ENCODE data around the gene DBH.

DBH gene

DNA sequence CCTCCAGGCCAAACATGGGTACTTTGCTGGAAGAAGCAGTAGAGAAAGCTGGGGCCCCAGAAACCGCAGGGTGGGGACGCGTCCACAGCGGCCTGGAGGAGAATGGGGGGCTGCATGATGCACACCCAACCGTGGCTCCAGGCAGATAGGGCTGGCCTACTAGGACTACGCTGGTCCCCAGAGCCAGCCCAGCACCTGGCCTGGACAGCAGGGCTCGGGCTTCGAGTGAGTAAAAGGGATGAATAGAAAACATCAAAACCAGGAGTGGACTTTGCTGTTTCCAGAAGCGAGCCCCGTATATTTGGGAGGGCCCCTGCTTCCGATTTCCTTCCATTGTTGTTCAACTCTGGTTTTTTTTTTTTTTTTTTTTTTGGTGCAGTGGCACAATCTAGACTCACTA is 30.7 kb downstream of the DBH start:
- DNase-seq (ENCODE audit: low read depth): no peak
- TF ChIP-seq, protein P1, sequence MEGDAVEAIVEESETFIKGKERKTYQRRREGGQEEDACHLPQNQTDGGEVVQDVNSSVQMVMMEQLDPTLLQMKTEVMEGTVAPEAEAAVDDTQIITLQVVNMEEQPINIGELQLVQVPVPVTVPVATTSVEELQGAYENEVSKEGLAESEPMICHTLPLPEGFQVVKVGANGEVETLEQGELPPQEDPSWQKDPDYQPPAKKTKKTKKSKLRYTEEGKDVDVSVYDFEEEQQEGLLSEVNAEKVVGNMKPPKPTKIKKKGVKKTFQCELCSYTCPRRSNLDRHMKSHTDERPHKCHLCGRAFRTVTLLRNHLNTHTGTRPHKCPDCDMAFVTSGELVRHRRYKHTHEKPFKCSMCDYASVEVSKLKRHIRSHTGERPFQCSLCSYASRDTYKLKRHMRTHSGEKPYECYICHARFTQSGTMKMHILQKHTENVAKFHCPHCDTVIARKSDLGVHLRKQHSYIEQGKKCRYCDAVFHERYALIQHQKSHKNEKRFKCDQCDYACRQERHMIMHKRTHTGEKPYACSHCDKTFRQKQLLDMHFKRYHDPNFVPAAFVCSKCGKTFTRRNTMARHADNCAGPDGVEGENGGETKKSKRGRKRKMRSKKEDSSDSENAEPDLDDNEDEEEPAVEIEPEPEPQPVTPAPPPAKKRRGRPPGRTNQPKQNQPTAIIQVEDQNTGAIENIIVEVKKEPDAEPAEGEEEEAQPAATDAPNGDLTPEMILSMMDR (conservative IDR thresholded peaks at IDR 0.05; ENCODE audit: control insufficient read depth, insufficient read depth, low read depth, low read length): no peak
- no peak overlapping the region for H3K4me3 ChIP-seq (ENCODE audit: control insufficient read depth, low read depth, low read length)

DNA sequence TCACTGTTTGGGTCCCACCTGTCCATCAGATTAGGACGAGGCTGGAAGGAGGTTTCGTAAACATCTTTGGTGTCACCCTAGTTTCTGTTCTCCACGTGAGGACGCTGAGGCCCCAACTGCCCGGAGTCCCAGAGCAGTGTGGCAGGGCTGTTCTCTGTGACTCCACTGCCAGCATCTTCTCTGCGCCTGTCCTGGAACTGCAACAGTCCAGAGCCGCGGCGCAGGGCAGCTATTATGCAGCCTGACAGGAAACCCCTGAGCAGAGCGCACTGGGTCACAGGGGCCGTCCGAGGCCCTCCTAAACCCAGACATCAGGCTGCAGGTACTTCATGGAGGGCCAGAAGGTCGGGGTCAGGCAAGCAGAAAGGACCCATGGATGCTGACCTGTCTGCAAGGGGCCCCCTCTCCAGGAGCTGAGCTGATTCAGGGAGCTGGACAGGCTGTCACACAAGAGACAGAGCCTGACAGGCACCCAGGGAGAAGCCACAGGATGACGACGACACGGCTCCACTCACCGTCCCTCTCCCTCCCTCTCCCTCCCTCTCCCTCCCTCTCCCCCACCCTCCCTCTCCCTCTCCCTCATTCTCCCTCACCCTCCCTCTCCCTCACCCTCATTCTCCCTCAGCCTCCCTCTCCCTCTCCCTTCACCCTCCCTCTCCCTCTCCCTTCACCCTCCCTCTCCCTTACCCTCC is 31.7 kb downstream of the DBH start:
- no peak for DNase-seq (ENCODE audit: low read depth)
- TF ChIP-seq, protein P1 (conservative IDR thresholded peaks at IDR 0.05; ENCODE audit: control insufficient read depth, insufficient read depth, low read depth, low read length): no peak
- no peak overlapping the region for H3K4me3 ChIP-seq (ENCODE audit: control insufficient read depth, low read depth, low read length)

DNA sequence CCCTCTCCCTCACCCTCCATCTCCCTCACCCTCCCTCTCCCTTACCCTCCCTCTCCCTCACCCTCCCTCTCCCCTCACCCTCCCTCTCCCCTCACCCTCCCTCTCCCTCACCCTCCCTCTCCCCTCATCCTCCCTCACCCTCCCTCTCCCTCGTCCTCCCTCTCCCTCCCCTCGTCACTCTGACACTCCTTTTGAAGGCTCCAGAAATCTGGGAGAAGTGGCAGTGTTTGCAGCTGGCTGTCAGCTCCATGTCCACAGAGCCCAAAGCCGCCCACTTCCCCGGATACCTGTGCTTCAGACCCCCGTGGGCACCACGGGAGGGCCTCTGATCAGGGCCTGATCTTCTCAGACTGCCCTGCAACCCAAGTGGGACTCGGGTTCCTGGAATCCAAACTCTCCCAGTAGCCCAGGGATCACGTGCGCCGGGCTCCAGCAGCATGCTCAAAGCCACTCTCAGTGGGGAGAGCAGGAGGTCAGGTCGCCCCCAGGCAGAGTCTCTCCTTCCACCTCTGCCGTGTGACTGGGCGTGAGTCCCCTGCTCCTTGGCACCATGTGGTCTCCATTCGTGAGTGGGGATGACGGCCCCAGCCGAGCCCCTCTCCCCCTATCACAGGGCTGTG is 33.1 kb downstream of the DBH start:
- DNase-seq (ENCODE audit: low read depth): no peak
- no peak overlapping the region for H3K4me3 ChIP-seq (ENCODE audit: control insufficient read depth, low read depth, low read length)
- TF ChIP-seq, protein P1 (conservative IDR thresholded peaks at IDR 0.05; ENCODE audit: control insufficient read depth, insufficient read depth, low read depth, low read length): no peak

DNA sequence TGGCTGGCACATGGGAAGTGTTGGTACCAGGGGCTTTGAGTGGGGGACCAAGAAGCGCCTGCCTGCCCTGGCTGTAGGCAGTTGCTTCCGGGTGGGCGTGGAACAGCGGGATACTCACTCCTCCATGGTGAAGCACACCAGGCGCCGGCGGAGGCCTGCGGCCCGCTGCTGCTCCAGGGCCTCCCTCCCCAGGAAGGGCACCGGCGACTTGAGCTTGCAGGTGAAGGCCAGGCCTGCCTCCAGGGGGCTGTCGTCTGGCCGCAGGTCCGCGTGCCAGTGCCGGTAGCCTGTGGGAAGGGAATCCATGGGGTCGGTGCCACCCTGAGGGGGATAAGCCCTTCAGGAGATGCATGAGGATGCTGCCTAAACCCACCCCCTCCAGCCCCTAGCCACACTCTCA is 34.3 kb downstream of the DBH start:
- TF ChIP-seq, protein P1 (conservative IDR thresholded peaks at IDR 0.05; ENCODE audit: control insufficient read depth, insufficient read depth, low read depth, low read length): no peak
- no peak overlapping the region for H3K4me3 ChIP-seq (ENCODE audit: control insufficient read depth, low read depth, low read length)
- DNase-seq (ENCODE audit: low read depth): no peak

DNA sequence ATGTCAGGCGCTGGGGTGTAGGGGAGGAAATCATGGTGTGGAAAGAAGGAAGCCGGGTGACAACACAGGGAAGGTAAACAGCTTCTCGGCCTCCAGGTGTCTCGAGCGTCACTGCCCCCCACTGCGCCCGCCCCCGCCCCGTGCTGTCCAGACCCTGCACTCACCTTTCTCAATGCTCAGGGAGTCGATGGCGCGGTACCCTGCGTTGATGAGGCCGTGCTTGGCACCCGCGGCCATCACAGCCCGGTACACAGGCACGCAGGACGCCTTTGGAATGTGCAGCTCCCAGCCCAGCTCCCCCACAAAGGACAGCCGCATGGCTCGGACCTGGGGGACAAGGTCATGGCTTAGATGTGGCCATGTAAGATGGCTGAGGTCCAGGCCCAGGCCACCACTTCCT is 35.2 kb downstream of the DBH start:
- no peak overlapping the region for H3K4me3 ChIP-seq (ENCODE audit: control insufficient read depth, low read depth, low read length)
- no peak for DNase-seq (ENCODE audit: low read depth)
- TF ChIP-seq, protein P1 (conservative IDR thresholded peaks at IDR 0.05; ENCODE audit: control insufficient read depth, insufficient read depth, low read depth, low read length): no peak

DNA sequence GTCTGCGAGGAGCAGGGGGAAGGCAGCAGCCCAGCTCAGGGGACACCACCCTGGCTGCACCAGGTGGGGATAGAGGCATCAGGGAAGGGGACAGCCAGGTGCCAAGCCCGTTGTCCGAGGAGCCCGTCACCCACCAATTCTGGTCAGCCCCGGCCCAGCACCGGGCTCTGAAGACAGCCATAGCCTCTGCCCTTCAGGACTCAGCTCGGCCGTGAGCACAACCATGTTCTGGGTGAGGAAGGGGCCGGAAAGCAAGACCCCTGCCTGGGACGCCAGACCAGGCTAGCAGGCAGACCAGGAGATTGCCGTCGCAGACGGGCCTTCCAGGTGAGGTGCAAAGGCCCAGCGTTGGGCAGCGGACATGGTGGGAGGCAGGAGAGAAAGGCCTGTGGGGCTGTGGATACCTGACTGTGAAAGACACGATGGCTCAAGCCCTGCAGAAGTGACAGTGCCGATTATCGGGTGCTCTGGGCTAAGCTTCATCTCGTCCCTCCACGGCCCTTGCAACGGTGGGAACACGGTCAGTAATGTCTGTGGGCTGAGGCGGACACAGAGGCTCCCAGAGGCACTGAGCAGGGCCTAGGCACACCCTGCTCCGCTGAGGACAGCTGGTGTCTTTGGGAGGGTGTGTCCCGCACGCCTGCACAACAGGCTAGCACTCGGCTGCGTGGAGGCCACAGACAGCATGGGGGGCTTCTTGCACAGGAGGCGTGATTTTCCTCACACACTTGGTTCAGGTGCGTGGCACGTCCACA is 36.5 kb downstream of the DBH start:
- no peak for DNase-seq (ENCODE audit: low read depth)
- no peak overlapping the region for H3K4me3 ChIP-seq (ENCODE audit: control insufficient read depth, low read depth, low read length)
- TF ChIP-seq, protein P1 (conservative IDR thresholded peaks at IDR 0.05; ENCODE audit: control insufficient read depth, insufficient read depth, low read depth, low read length): no peak
